ENCODE results near the gene FREM3.

- TF ChIP-seq GATA2 (IDR thresholded peaks at IDR 0.05; ENCODE audit: low read depth, low read length) (no peak), GATA3 (IDR thresholded peaks at IDR 0.05; ENCODE audit: low read depth, low read length) (no peak)
Observed at GRCh38 chr4:143745874-143746273, 45.4 kb upstream of the FREM3 start.

Measured in SH-SY5Y (cell line).